H9 (cell line): ENCODE measurements around the gene MAOA. TPM values are rescaled to one million over a fixed set of nuclear protein-coding genes. Genes with fewer than 3 reads are reported as not detected.
"Not testable (repeated sequence)": the region's sequence is repeated elsewhere in the genome, so short reads cannot be mapped to it uniquely, and the experiment has no call there.

Experiments used
- DNase-seq: peaks from one replicate; pipeline ENCODE4 v3.0.0-alpha.2; 2017
- H2AFZ ChIP-seq: one replicate; pipeline ENCODE4 v1.6.1; 2013; ENCODE audit warnings: mild to moderate bottlenecking, low read length, control low read depth, moderate library complexity
- H2AK5ac ChIP-seq: 2 replicates; pipeline ENCODE4 v1.6.1; 2013; ENCODE audit warnings: low read length, control low read depth, mixed read lengths; ENCODE audit not compliant: insufficient read length
- H2BK120ac ChIP-seq: one replicate; pipeline ENCODE4 v1.6.1; 2013; ENCODE audit warnings: low read depth, mild to moderate bottlenecking, low read length, control low read depth, inconsistent platforms; ENCODE audit not compliant: poor library complexity, severe bottlenecking
- H2BK12ac ChIP-seq: 2 replicates; pipeline ENCODE4 v1.6.1; 2013; ENCODE audit warnings: low read length, control low read depth, mixed read lengths, low read depth; ENCODE audit not compliant: insufficient read length
- H2BK15ac ChIP-seq: 2 replicates; pipeline ENCODE4 v1.6.1; 2013; ENCODE audit warnings: low read depth, low read length, control low read depth
- H2BK20ac ChIP-seq: one replicate; pipeline ENCODE4 v1.6.1; 2013; ENCODE audit warnings: low read depth, mild to moderate bottlenecking, low read length, control low read depth, inconsistent platforms; ENCODE audit not compliant: poor library complexity, severe bottlenecking
- H2BK5ac ChIP-seq: 2 replicates; pipeline ENCODE4 v1.6.1; 2013; ENCODE audit warnings: low read length, control low read depth, mixed read lengths; ENCODE audit not compliant: insufficient read length
- H3K14ac ChIP-seq: 2 replicates; pipeline ENCODE4 v1.6.1; 2013; ENCODE audit warnings: low read length, control low read depth; ENCODE audit not compliant: insufficient read depth
- H3K18ac ChIP-seq: 2 replicates; pipeline ENCODE4 v1.6.1; 2013; ENCODE audit warnings: low read depth, mild to moderate bottlenecking, mixed read lengths, low read length, control low read depth; ENCODE audit not compliant: insufficient read length
- H3K23ac ChIP-seq: 2 replicates; pipeline ENCODE4 v1.6.1; 2013; ENCODE audit warnings: low read length, control low read depth, mixed read lengths, low read depth; ENCODE audit not compliant: insufficient read length
- H3K23me2 ChIP-seq: 2 replicates; pipeline ENCODE4 v1.6.1; 2013; ENCODE audit warnings: low read depth, mild to moderate bottlenecking, mixed read lengths, low read length, control low read depth; ENCODE audit not compliant: insufficient read length, poor library complexity, severe bottlenecking
- H3K27ac ChIP-seq: 2 replicates; pipeline ENCODE4 v1.5.1; 2013; ENCODE audit warnings: low read length, control low read depth, mixed read lengths, low read depth; ENCODE audit not compliant: insufficient read length
- H3K27me3 ChIP-seq: 2 replicates; pipeline ENCODE4 v1.6.1; 2013; ENCODE audit warnings: low read length, control low read depth, inconsistent platforms; ENCODE audit not compliant: insufficient read depth
- H3K4ac ChIP-seq: 2 replicates; pipeline ENCODE4 v1.6.1; 2013; ENCODE audit warnings: low read depth, mild to moderate bottlenecking, control low read depth, inconsistent platforms, low read length, moderate library complexity
- H3K4me1 ChIP-seq: 2 replicates; pipeline ENCODE4 v1.6.1; 2013; ENCODE audit warnings: low read length, control low read depth, inconsistent platforms; ENCODE audit not compliant: insufficient read depth
- H3K4me2 ChIP-seq: 2 replicates; pipeline ENCODE4 v1.6.1; 2013; ENCODE audit warnings: low read length, control low read depth, mixed read lengths; ENCODE audit not compliant: insufficient read length, insufficient read depth
- H3K56ac ChIP-seq: 2 replicates; pipeline ENCODE4 v1.6.1; 2013; ENCODE audit warnings: low read depth, mild to moderate bottlenecking, mixed read lengths, low read length, control low read depth; ENCODE audit not compliant: insufficient read length
- H3K79me1 ChIP-seq: 2 replicates; pipeline ENCODE4 v1.6.1; 2013; ENCODE audit warnings: low read depth, mild to moderate bottlenecking, moderate library complexity, low read length, control low read depth, inconsistent platforms; ENCODE audit not compliant: insufficient read depth, poor library complexity, severe bottlenecking
- H3K79me2 ChIP-seq: 2 replicates; pipeline ENCODE4 v1.6.1; 2013; ENCODE audit warnings: low read length, control low read depth, inconsistent platforms; ENCODE audit not compliant: insufficient read depth
- H3K9ac ChIP-seq: 2 replicates; pipeline ENCODE4 v1.6.1; 2013; ENCODE audit warnings: low read length, control low read depth, mixed read lengths; ENCODE audit not compliant: insufficient read length; ENCODE audit errors: extremely low read depth
- H3K9me3 ChIP-seq: one replicate; pipeline ENCODE4 v1.6.1; 2013; ENCODE audit warnings: low read depth, low read length, inconsistent platforms; ENCODE audit not compliant: control insufficient read depth
- H3T11ph ChIP-seq: one replicate; pipeline ENCODE4 v1.6.1; 2013; ENCODE audit warnings: mild to moderate bottlenecking, low read length, control low read depth, inconsistent platforms
- H4K20me1 ChIP-seq: one replicate; pipeline ENCODE4 v1.6.1; 2013; ENCODE audit not compliant: control insufficient read depth, insufficient read length, insufficient read depth
- H4K5ac ChIP-seq: 2 replicates; pipeline ENCODE4 v1.6.1; 2013; ENCODE audit warnings: low read depth, mild to moderate bottlenecking, mixed read lengths, low read length, control low read depth; ENCODE audit not compliant: insufficient read length
- H4K8ac ChIP-seq: replicated peaks from 2 replicates; pipeline ENCODE4 v1.6.1; 2013; ENCODE audit warnings: low read length, control low read depth, mixed read lengths, low read depth; ENCODE audit not compliant: insufficient read length
- H4K91ac ChIP-seq: 2 replicates; pipeline ENCODE4 v1.6.1; 2013; ENCODE audit warnings: low read depth, mild to moderate bottlenecking, moderate library complexity, mixed read lengths, low read length, control low read depth; ENCODE audit not compliant: insufficient read length
- H3K27ac Mint-ChIP-seq, 3 experiments: 2 replicates in 2 of 3; 3 replicates in 1 of 3; pipeline ENCODE4 v1.8.0; 2020 to 2021; ENCODE audit warnings: mixed read lengths in 3 of 3, mild to moderate bottlenecking in 1 of 3, moderate library complexity in 1 of 3
- H3K27me3 Mint-ChIP-seq: 2 replicates; pipeline ENCODE4 v1.8.0; 2021; ENCODE audit warnings: low read depth, mild to moderate bottlenecking, moderate library complexity, mixed read lengths
- H3K36me3 Mint-ChIP-seq, 3 experiments: 2 replicates in 2 of 3; 3 replicates in 1 of 3; pipeline ENCODE4 v1.8.0; 2020 to 2021; ENCODE audit warnings: low read depth in 3 of 3, mixed read lengths in 3 of 3; ENCODE audit not compliant: insufficient read depth in 1 of 3
- H3K4me1 Mint-ChIP-seq, 2 experiments: 2 replicates each; pipeline ENCODE4 v1.8.0; 2020; ENCODE audit warnings: mixed read lengths in 2 of 2
- H3K4me3 Mint-ChIP-seq, 2 experiments: 2 replicates in 1 of 2; 3 replicates in 1 of 2; pipeline ENCODE4 v1.8.0; 2020 to 2021; ENCODE audit warnings: mild to moderate bottlenecking in 2 of 2, mixed read lengths in 2 of 2, moderate library complexity in 1 of 2
- H3K9me3 Mint-ChIP-seq, 2 experiments: 2 replicates in 1 of 2; 3 replicates in 1 of 2; pipeline ENCODE4 v1.8.0; 2020; ENCODE audit warnings: mild to moderate bottlenecking in 2 of 2, mixed read lengths in 2 of 2, moderate library complexity in 1 of 2
- WGBS: extraction: QIAGEN DNeasy Blood & Tissue Kit; methylation state at CpG from one replicate; pipeline ENCODE4 v1.1.7; 2013; ENCODE audit warnings: missing lambda C conversion rate, low lambda C conversion rate, mixed read lengths; ENCODE audit not compliant: insufficient read length; ENCODE audit errors: extremely low coverage; 5-methylcytosine and 5-hydroxymethylcytosine counted together
- total RNA-seq: library from RNA; stranded (reverse); gene quantifications from 2 replicates; pipeline ENCODE4 v1.2.1, GENCODE V29; 2021
- TF ChIP-seq, protein P1 (sequence below): fragments of 200-600 bp; sonication (generic); conservative IDR thresholded peaks from 3 replicates; pipeline ENCODE4 v1.8.0; 2021; ENCODE audit warnings: antibody characterized with exemption, mild to moderate bottlenecking

MAOA gene
- total RNA-seq, 1 experiment from 2014 or later: 0.28 TPM

DNA sequence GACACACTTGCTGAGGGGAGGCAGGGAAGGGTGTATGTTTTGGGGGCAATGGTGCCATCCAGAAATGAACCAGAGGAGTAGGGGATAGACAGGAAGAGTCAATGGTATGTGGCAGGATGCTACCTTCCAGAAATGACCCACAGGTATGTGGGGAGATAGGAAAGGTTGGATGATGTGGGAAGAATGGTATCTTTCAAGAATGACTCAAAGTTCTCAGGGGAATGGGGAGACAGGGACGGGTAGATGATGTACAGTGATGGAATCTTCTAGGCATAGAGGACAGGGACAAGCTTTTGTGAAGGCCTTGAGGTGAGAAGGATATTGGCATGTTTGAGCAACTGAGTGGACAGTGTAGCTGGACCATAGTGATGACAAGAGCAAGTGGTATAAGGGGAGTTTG is 64.9 kb downstream of the MAOA start:
- Histone ChIP-seq H3K27me3 (no peaks in the 10 kb centered on the region), H4K5ac (no peak overlapping the region), H3K23ac (no peak overlapping the region), H3K56ac (no peak overlapping the region), H3K23me2 (no peaks in the 10 kb centered on the region), H3K18ac (no peak overlapping the region), H3K4me1 (no peaks in the 10 kb centered on the region; the same call in 1 of the 2 replicates), H2BK5ac (no peak overlapping the region), H2BK20ac (no peak overlapping the region), H3K27ac (no peak overlapping the region), H3T11ph (no peak overlapping the region), H2BK120ac (no peak overlapping the region), H3K79me2 (no peaks in the 10 kb centered on the region), H3K79me1 (no peaks in the 10 kb centered on the region), H4K20me1 (no peaks in the 10 kb centered on the region), H3K9ac (no peak overlapping the region), H4K91ac (no peak overlapping the region), H3K9me3 (no peaks in the 10 kb centered on the region), H3K14ac (no peak overlapping the region), H4K8ac (no peak overlapping the region), H2AFZ (no peak overlapping the region), H3K4ac (no peak overlapping the region), H3K4me2 (no peak overlapping the region), H2BK15ac (no peak overlapping the region), H2BK12ac (no peak overlapping the region), H2AK5ac (no peak overlapping the region)
- Mint-ChIP-seq H3K9me3 (peaks cover 34 to 40% of the 10 kb centered on the region in 2 experiments), H3K27ac (no peak overlapping the region), H3K27me3 (peaks cover 27% of the 10 kb centered on the region), H3K4me1 (no peaks in the 10 kb centered on the region), H3K4me3 (no peak overlapping the region), H3K36me3 (peaks cover 0 to 6% (median 2%) of the 10 kb centered on the region in 3 experiments; a peak in 3 of 7 replicates)
- no CpG with 5 or more reads among the region's 1 CpG for WGBS
- no peak for DNase-seq
- TF ChIP-seq, protein P1, sequence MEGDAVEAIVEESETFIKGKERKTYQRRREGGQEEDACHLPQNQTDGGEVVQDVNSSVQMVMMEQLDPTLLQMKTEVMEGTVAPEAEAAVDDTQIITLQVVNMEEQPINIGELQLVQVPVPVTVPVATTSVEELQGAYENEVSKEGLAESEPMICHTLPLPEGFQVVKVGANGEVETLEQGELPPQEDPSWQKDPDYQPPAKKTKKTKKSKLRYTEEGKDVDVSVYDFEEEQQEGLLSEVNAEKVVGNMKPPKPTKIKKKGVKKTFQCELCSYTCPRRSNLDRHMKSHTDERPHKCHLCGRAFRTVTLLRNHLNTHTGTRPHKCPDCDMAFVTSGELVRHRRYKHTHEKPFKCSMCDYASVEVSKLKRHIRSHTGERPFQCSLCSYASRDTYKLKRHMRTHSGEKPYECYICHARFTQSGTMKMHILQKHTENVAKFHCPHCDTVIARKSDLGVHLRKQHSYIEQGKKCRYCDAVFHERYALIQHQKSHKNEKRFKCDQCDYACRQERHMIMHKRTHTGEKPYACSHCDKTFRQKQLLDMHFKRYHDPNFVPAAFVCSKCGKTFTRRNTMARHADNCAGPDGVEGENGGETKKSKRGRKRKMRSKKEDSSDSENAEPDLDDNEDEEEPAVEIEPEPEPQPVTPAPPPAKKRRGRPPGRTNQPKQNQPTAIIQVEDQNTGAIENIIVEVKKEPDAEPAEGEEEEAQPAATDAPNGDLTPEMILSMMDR: no peak

DNA sequence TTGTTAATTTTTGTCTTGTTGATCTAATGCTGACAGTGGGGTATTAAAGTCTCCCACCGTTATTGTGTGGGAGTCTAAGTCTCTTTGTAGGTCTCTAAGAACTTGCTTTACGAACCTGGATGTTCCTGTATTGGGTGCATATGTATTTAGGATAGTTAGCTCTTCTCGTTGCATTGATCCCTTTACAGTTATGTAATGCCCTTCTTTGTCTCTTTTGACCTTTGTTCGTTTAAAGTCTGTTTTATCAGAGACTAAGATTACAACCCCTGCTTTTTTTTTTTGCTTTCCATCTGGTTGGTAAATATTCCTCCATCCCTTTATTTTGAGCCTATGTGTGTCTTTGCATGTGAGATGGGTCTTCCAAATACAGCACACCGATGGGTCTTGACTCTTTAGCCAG is 69.1 kb downstream of the MAOA start:
- not testable (repeated sequence) for H3K27ac ChIP-seq, H2BK15ac ChIP-seq, H3K23ac ChIP-seq, DNase-seq, H4K8ac ChIP-seq, H2AK5ac ChIP-seq, H3K4me1 ChIP-seq, H2BK12ac ChIP-seq, H4K5ac ChIP-seq, H4K20me1 ChIP-seq, H2BK20ac ChIP-seq, H3T11ph ChIP-seq, H2BK120ac ChIP-seq, H3K56ac ChIP-seq, H2AFZ ChIP-seq, H3K27me3 ChIP-seq, H3K4ac ChIP-seq, H3K4me2 ChIP-seq, H3K79me2 ChIP-seq, H3K79me1 ChIP-seq, H3K4me3 Mint-ChIP-seq, H3K9ac ChIP-seq, H2BK5ac ChIP-seq, H3K36me3 Mint-ChIP-seq, H3K4me1 Mint-ChIP-seq, H4K91ac ChIP-seq, H3K23me2 ChIP-seq, H3K14ac ChIP-seq, H3K9me3 ChIP-seq, H3K18ac ChIP-seq, H3K27ac Mint-ChIP-seq
- WGBS: no CpG with 5 or more reads among the region's 5 CpGs
- H3K27me3 Mint-ChIP-seq: peaks cover 42% of the 10 kb centered on the region
- H3K9me3 Mint-ChIP-seq: peaks cover 57 to 70% of the 10 kb centered on the region in 2 experiments
